Measurements from ENCODE around the gene BACH2. TPM values are rescaled to one million over a fixed set of nuclear protein-coding genes. Genes with fewer than 3 reads are reported as not detected.
"Not testable (repeated sequence)": the region's sequence is repeated elsewhere in the genome, so short reads cannot be mapped to it uniquely, and the experiment has no call there.

The BACH2 gene
- total and polyA plus RNA-seq, 2 donors (not counting 1 experiment from before 2014, with no cell fraction given): 2.2 to 2.6 TPM

GRCh38 chr6:90119618-90120017 is 177.0 kb downstream of the BACH2 start:
- Histone ChIP-seq H3K4me1 (ENCODE audit: control insufficient read depth, extremely low read depth, insufficient read depth, low read length) (no peaks in the 10 kb centered on the region), H2AFZ (ENCODE audit: low read length) (no peak overlapping the region), H3K36me3 (ENCODE audit: control insufficient read depth, insufficient read depth, low read length) (no peaks in the 10 kb centered on the region), H3K9me3 (ENCODE audit: control insufficient read depth, insufficient read depth, low read depth, low read length) (no peaks in the 10 kb centered on the region), H4K20me1 (ENCODE audit: control insufficient read depth, extremely low read depth, insufficient read depth, low read length) (no peaks in the 10 kb centered on the region), H3K4me2 (ENCODE audit: extremely low read depth, insufficient read depth, low read length) (no peak overlapping the region), H3K27me3 (ENCODE audit: control insufficient read depth, insufficient read depth, low read length) (no peaks in the 10 kb centered on the region), H3K4me3 (replicated peaks in 1 of 4; ENCODE audit: control extremely low read depth in 1 of 4, insufficient read depth in 1 of 4, low read depth in 3 of 4, low read length in 4 of 4) (no peak overlapping the region), H3K9ac (ENCODE audit: insufficient read depth, low read length) (no peak overlapping the region), H3K27ac (ENCODE audit: insufficient read depth, low read length) (no peak overlapping the region), H3K79me2 (ENCODE audit: control insufficient read depth, insufficient read depth, low read length) (no peaks in the 10 kb centered on the region)
- TF ChIP-seq CTCF (conservative IDR thresholded peaks at IDR 0.05 in 1 of 2, IDR thresholded peaks at IDR 0.05 in 1 of 2; ENCODE audit: low read depth in 1 of 2, low read length in 2 of 2) (no peak), EZH2 (IDR thresholded peaks at IDR 0.05; ENCODE audit: low read length, missing control alignments) (no peak)
- DNase-seq (ENCODE audit: low read depth in 2 of 2): no peak

GRCh38 chr6:90118581-90118980 is 178.1 kb downstream of the BACH2 start:
- H3K4me1 ChIP-seq (ENCODE audit: control insufficient read depth, extremely low read depth, insufficient read depth, low read length): no peaks in the 10 kb centered on the region
- no peak overlapping the region for H2AFZ ChIP-seq (ENCODE audit: low read length)
- no peak overlapping the region for H3K9ac ChIP-seq (ENCODE audit: insufficient read depth, low read length)
- H3K36me3 ChIP-seq (ENCODE audit: control insufficient read depth, insufficient read depth, low read length): no peaks in the 10 kb centered on the region
- H3K27ac ChIP-seq (ENCODE audit: insufficient read depth, low read length): no peak overlapping the region
- no peak for DNase-seq (ENCODE audit: low read depth in 2 of 2)
- TF ChIP-seq CTCF (conservative IDR thresholded peaks at IDR 0.05 in 1 of 2, IDR thresholded peaks at IDR 0.05 in 1 of 2; ENCODE audit: low read depth in 1 of 2, low read length in 2 of 2): no peak
- no peak for TF ChIP-seq EZH2 (IDR thresholded peaks at IDR 0.05; ENCODE audit: low read length, missing control alignments)
- H4K20me1 ChIP-seq (ENCODE audit: control insufficient read depth, extremely low read depth, insufficient read depth, low read length): no peaks in the 10 kb centered on the region
- no peaks in the 10 kb centered on the region for H3K27me3 ChIP-seq (ENCODE audit: control insufficient read depth, insufficient read depth, low read length)
- H3K79me2 ChIP-seq (ENCODE audit: control insufficient read depth, insufficient read depth, low read length): no peaks in the 10 kb centered on the region
- no peak overlapping the region for H3K4me2 ChIP-seq (ENCODE audit: extremely low read depth, insufficient read depth, low read length)
- no peaks in the 10 kb centered on the region for H3K9me3 ChIP-seq (ENCODE audit: control insufficient read depth, insufficient read depth, low read depth, low read length)
- H3K4me3 ChIP-seq (replicated peaks in 1 of 4; ENCODE audit: control extremely low read depth in 1 of 4, insufficient read depth in 1 of 4, low read depth in 3 of 4, low read length in 4 of 4): no peak overlapping the region

- no peaks in the 10 kb centered on the region for H4K20me1 ChIP-seq (ENCODE audit: control insufficient read depth, extremely low read depth, insufficient read depth, low read length)
- no peak for TF ChIP-seq EZH2 (IDR thresholded peaks at IDR 0.05; ENCODE audit: low read length, missing control alignments)
- TF ChIP-seq CTCF (conservative IDR thresholded peaks at IDR 0.05 in 1 of 2, IDR thresholded peaks at IDR 0.05 in 1 of 2; ENCODE audit: low read depth in 1 of 2, low read length in 2 of 2): no peak
- H3K9me3 ChIP-seq (ENCODE audit: control insufficient read depth, insufficient read depth, low read depth, low read length): no peaks in the 10 kb centered on the region
- H3K4me1 ChIP-seq (ENCODE audit: control insufficient read depth, extremely low read depth, insufficient read depth, low read length): no peaks in the 10 kb centered on the region
- no peak overlapping the region for H2AFZ ChIP-seq (ENCODE audit: low read length)
- H3K4me3 ChIP-seq (replicated peaks in 1 of 4; ENCODE audit: control extremely low read depth in 1 of 4, insufficient read depth in 1 of 4, low read depth in 3 of 4, low read length in 4 of 4): no peak overlapping the region
- H3K36me3 ChIP-seq (ENCODE audit: control insufficient read depth, insufficient read depth, low read length): no peaks in the 10 kb centered on the region
- H3K9ac ChIP-seq (ENCODE audit: insufficient read depth, low read length): no peak overlapping the region
- H3K27me3 ChIP-seq (ENCODE audit: control insufficient read depth, insufficient read depth, low read length): no peaks in the 10 kb centered on the region
- no peak overlapping the region for H3K27ac ChIP-seq (ENCODE audit: insufficient read depth, low read length)
- no peak for DNase-seq (ENCODE audit: low read depth in 2 of 2)
- H3K4me2 ChIP-seq (ENCODE audit: extremely low read depth, insufficient read depth, low read length): no peak overlapping the region
- no peaks in the 10 kb centered on the region for H3K79me2 ChIP-seq (ENCODE audit: control insufficient read depth, insufficient read depth, low read length)
Observed at GRCh38 chr6:90118069-90118468, 178.6 kb downstream of the BACH2 start.

- not testable (repeated sequence) for H2AFZ ChIP-seq (ENCODE audit: low read length); H3K9ac ChIP-seq (ENCODE audit: insufficient read depth, low read length); H3K27ac ChIP-seq (ENCODE audit: insufficient read depth, low read length); H3K27me3 ChIP-seq (ENCODE audit: control insufficient read depth, insufficient read depth, low read length); H3K4me2 ChIP-seq (ENCODE audit: extremely low read depth, insufficient read depth, low read length); H3K36me3 ChIP-seq (ENCODE audit: control insufficient read depth, insufficient read depth, low read length); DNase-seq (ENCODE audit: low read depth in 2 of 2); H3K79me2 ChIP-seq (ENCODE audit: control insufficient read depth, insufficient read depth, low read length); H3K4me1 ChIP-seq (ENCODE audit: control insufficient read depth, extremely low read depth, insufficient read depth, low read length); H3K9me3 ChIP-seq (ENCODE audit: control insufficient read depth, insufficient read depth, low read depth, low read length); H4K20me1 ChIP-seq (ENCODE audit: control insufficient read depth, extremely low read depth, insufficient read depth, low read length); H3K4me3 ChIP-seq (replicated peaks in 1 of 4; ENCODE audit: control extremely low read depth in 1 of 4, insufficient read depth in 1 of 4, low read depth in 3 of 4, low read length in 4 of 4)
Observed at GRCh38 chr6:90116126-90116525, 180.5 kb downstream of the BACH2 start.

Data from fibroblast of lung (primary cell).